GM19193 (cell line): ENCODE measurements around the gene RELN.

Experiments
- POLR2A ChIP-seq: IDR thresholded peaks from 4 replicates; pipeline ENCODE4 v1.6.1; 2011; ENCODE audit not compliant: insufficient read depth, insufficient read length; ENCODE audit errors: extremely low read depth

Gene RELN

GRCh38 chr7:103664577-103664976 is 324.9 kb downstream of the RELN start:
- no peak for TF ChIP-seq POLR2A

GRCh38 chr7:103660455-103661371 is 328.7 kb downstream of the RELN start:
- no peak for TF ChIP-seq POLR2A

- TF ChIP-seq POLR2A: no peak
These were observed 331.1 kb downstream of the RELN start for GRCh38 chr7:103658055-103659005.

DNA sequence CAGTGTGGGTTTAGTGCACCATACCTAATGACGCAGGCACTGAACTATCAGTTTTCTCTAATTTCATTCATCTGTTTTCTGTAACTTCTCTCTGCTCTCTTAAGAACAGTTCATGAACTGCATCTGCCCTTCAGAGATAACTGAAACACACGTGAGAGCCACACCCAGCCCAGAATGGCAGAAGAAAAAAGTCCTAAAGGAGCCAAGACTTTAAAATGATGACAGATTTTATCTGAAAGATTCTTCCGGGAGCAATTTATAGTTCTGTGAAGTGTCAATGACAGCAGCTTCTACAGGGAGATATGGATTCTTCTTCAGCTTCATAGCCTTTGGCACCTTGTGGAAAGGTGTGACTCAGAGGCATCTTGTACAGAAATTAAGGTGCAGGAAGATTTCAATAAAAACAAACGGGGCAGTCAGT is 332.0 kb downstream of the RELN start:
- TF ChIP-seq POLR2A: no peak

- TF ChIP-seq POLR2A: no peak
These were observed 333.2 kb downstream of the RELN start for GRCh38 chr7:103656221-103656620.

- TF ChIP-seq POLR2A: no peak
These were observed 337.7 kb downstream of the RELN start for GRCh38 chr7:103651593-103652377.

GRCh38 chr7:103649052-103649451 is 340.4 kb downstream of the RELN start:
- no peak for TF ChIP-seq POLR2A

DNA sequence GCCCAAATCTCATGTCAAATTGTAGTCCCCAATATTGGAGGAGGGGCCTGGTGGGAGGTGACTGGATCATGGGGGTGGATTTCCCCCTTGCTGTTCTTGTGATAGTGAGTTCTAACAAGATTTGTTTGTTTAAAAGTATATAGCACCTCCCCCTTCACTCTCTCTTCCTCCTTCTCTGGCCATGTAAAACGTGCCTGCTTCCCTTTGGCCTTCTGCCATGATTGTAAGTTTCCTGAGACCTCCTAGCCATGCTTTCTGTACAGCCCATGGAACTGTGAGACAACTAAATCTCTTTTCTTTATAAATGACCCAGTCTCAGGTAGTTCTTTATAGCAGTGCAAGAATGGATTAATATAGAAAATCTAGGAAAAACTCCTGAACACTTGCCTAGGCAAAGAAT is 341.3 kb downstream of the RELN start:
- TF ChIP-seq POLR2A: no peak

DNA sequence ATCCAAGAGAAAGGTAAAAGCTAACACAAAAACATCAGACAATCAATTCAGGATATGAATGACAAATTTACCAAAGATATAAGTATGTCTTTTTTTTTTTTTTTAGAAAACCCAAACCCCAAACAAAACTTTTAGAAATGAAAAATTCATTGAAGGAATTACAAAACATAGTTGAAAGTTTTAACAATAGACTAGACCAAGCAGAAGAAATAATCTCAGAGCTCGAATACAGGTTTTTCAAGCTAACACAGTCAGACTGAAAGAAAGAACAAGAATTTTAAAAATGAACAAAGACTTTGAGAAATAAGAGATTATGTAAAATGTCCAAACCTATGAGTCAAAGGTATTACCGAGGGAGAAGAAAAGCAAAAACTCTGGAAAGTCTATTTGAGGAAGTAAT is 345.1 kb downstream of the RELN start:
- TF ChIP-seq POLR2A: no peak

DNA sequence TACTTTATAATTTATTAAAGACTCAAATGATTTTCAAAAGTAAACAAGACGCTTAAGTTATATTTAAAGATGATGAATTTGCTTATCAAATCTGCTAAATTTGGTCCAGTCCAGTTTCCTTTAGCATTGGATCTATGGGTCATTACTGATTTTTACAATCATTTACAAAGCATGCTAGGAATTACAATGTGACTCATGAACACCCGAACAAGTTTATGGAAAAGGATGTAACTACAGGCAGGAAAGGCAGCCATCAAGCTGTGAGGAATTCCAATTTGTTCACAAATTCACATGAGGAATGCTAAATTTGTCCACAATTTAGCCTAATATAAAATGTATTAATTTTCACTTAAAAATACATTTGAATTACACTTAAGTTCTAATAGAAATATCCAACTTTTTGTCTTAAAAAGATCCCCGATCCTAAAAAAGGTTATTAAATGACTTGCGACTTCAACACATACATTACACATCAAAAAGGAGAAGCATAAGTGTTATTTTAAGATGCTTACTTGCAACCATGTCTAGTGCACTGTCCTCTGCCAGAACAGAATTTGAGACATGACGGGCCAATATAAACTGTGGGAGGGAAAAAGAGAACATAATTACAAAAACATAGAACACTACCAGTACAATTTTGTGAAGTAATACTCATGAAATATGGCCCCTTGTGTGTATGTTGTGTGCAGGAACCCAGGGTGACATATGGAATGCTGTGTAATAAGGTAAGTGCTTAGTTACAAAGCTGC is 349.3 kb downstream of the RELN start:
- TF ChIP-seq POLR2A: no peak

GRCh38 chr7:103637726-103638125 is 351.7 kb downstream of the RELN start:
- TF ChIP-seq POLR2A: no peak

GRCh38 chr7:103637094-103637493 is 352.4 kb downstream of the RELN start:
- TF ChIP-seq POLR2A: no peak

- TF ChIP-seq POLR2A: no peak
These were observed 353.3 kb downstream of the RELN start for GRCh38 chr7:103636153-103636552.

DNA sequence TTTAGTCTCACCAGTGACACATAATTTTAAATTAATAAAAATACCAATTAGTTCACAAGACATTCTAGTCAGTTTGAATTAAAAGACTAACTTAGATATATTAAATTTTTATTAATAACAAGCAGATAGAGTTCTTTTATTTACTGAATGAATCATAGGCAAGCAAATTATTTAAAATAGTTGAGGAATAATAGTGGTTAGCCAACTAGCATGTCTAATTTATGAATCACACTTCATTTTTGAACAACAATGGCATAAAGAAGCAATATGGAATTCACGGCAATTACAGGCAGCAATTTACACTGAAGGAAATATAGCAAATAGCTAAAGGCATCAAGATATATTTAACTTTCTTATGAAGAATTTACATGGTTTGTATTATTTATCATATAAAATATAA is 356.5 kb downstream of the RELN start:
- TF ChIP-seq POLR2A: no peak
